Brain microvascular endothelial cell (primary cell): Measurements from ENCODE around the gene C3orf85.

ENCODE experiments used
- DNase-seq: peaks from one replicate; pipeline ENCODE4 v3.0.0-alpha.2; 2020
- H3K27ac ChIP-seq: fragments of 250-450 bp; sonication (Bioruptor Pico); 2 replicates; pipeline ENCODE4 v1.5.1; 2020; ENCODE audit warnings: mild to moderate bottlenecking, moderate library complexity
- H3K27me3 ChIP-seq: fragments of 250-450 bp; sonication (Bioruptor Pico); replicated peaks from 2 replicates; pipeline ENCODE4 v1.5.1; 2020; ENCODE audit warnings: mild to moderate bottlenecking
- H3K36me3 ChIP-seq: fragments of 250-450 bp; sonication (Bioruptor Pico); replicated peaks from 2 replicates; pipeline ENCODE4 v1.5.1; 2020; ENCODE audit warnings: mild to moderate bottlenecking
- H3K4me3 ChIP-seq: 2 replicates; pipeline ENCODE4 v1.5.1; 2011; ENCODE audit warnings: low read depth, mild to moderate bottlenecking, control low read depth, low read length, moderate library complexity
- CTCF ChIP-seq: IDR thresholded peaks from 2 replicates; pipeline ENCODE4 v1.5.1; 2011; ENCODE audit warnings: low read depth, mild to moderate bottlenecking, moderate library complexity, low read length, control low read depth, inconsistent platforms; ENCODE audit errors: missing control alignments
- in situ Hi-C: cut with HindIII; loops from 2 replicates; pipeline ENCODE4 v1.10.0; 2017; ENCODE audit warnings: low sequenced_read_pairs, low pct_ligation_motif_present

The C3orf85 gene

DNA sequence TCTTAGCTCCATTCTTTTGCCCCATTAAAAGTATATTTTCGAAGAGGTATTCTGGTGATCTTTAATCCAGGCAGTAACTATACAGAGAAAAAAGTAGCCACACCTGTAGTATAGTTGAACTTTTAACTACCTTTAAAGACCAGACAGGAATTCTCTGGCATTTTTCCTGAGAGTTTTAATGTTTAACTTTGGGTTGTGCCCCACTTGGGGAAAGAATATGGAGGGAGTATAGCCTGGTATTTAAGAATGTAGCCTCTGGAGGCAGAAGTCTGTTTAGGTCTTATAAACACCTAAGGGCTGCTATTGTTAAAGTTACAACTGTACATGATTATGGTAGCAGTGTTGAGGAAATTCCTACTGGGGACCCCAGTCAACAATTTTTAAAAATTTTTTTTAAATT lies 19.3 kb downstream of the C3orf85 start:
- Histone ChIP-seq H3K36me3 (no peaks in the 10 kb centered on the region), H3K27ac (no peak overlapping the region), H3K4me3 (no peak overlapping the region), H3K27me3 (no peaks in the 10 kb centered on the region)
- in situ Hi-C loops, result no loop called here
- DNase-seq, result no peak
- TF ChIP-seq CTCF, result no peak

DNA sequence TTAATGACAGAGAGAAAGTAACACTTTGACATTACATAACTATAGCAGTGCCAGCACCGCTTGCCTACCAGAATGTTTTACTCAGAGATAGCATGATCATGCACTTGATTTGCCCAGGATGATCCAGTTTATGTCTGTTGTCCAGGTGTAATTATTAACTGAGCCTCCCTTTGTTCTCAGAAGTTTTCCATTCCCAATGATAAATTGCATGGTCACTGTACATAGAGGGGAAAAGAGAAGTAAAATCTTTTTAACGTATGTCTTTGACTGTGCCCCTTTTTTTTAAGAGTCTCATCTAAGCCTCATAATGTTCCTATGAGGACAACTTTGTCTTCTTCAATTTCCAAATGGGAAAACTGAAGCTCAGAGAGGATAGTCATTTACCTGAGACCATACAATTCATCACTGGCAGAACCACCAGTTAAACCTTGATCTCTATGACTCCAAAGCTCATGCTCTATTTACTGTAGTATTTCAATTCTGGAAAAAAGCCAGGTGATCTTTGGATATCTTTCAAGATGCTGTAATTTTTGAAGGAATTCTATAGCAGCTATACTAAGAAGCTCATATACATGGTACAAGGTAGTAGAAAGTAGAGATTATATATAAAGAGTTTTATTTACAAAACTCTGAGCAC lies 25.1 kb downstream of the C3orf85 start:
- in situ Hi-C loops, result no loop called here
- Histone ChIP-seq H3K36me3 (no peaks in the 10 kb centered on the region), H3K4me3 (no peak overlapping the region), H3K27ac (no peak overlapping the region), H3K27me3 (no peaks in the 10 kb centered on the region)
- no peak for DNase-seq
- TF ChIP-seq CTCF, result no peak

DNA sequence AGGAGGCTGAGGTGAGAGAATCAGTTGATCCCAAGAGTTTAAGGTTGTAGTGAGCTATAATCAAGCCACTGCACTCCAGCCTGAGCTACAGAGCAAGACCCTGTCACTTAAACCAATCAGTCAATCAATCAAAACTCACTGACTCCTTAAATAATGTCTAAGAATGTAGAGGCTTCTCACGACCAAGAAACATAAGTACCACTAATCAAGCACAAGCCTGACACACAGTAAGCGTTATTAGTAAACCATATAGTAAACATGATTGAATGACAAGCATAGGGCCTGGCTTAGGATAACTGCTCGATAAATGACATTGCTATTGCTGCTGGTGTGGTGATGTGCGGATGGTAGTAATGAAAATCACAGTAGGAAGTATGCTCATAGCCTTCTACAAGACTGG lies 29.4 kb downstream of the C3orf85 start:
- in situ Hi-C loops, result no loop called here
- no peaks in the 10 kb centered on the region for H3K27me3 ChIP-seq
- H3K36me3 ChIP-seq, result no peaks in the 10 kb centered on the region
- no peak for TF ChIP-seq CTCF
- H3K4me3 ChIP-seq, result no peak overlapping the region
- H3K27ac ChIP-seq, result no peak overlapping the region
- no peak for DNase-seq

- H3K27ac ChIP-seq, result no peak overlapping the region
- no peaks in the 10 kb centered on the region for H3K36me3 ChIP-seq
- in situ Hi-C loops, result no loop called here
- DNase-seq, result no peak
- H3K4me3 ChIP-seq, result no peak overlapping the region
- H3K27me3 ChIP-seq, result no peaks in the 10 kb centered on the region
- TF ChIP-seq CTCF, result no peak
These were observed 35.0 kb downstream of the C3orf85 start for GRCh38 chr3:109171479-109171878.

- TF ChIP-seq CTCF, result no peak
- no peak for DNase-seq
- H3K27ac ChIP-seq, result no peak overlapping the region
- no peaks in the 10 kb centered on the region for H3K36me3 ChIP-seq
- H3K4me3 ChIP-seq, result no peak overlapping the region
- in situ Hi-C loops, result no loop called here
- H3K27me3 ChIP-seq, result no peaks in the 10 kb centered on the region
These were observed 38.9 kb downstream of the C3orf85 start for GRCh38 chr3:109175411-109175810.

DNA sequence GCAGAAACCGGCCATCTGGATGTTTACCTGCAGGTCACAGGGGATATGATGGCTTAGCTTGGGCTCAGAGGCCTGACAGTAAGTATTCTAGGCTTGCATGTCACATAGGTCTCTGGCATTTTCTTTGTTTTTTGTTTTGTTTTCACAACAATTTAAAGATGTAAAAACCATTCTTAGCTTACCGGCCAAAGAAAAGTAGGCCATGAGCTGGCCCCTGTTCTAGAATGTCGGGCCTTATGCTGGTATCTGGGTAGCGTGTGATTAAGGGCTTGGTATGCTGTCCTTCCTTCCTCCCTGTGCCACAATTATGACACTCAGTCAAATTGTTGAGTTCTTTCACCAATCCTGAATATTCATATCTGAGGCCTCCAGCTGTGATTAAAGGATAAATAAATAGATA lies 40.2 kb downstream of the C3orf85 start:
- in situ Hi-C loops, result no loop called here
- Histone ChIP-seq H3K27me3 (no peaks in the 10 kb centered on the region), H3K4me3 (no peak overlapping the region), H3K27ac (no peak overlapping the region), H3K36me3 (no peaks in the 10 kb centered on the region)
- no peak for TF ChIP-seq CTCF
- no peak for DNase-seq
